LoVo (cell line): ENCODE results near the gene TDRD5.
"Not testable (repeated sequence)": the region's sequence is repeated elsewhere in the genome, so short reads cannot be mapped to it uniquely, and the experiment has no call there.

Experiments used
- DNase-seq: peaks from one replicate; pipeline ENCODE4 v3.0.0-alpha.2; 2016; ENCODE audit warnings: low spot score

TDRD5 gene

DNA sequence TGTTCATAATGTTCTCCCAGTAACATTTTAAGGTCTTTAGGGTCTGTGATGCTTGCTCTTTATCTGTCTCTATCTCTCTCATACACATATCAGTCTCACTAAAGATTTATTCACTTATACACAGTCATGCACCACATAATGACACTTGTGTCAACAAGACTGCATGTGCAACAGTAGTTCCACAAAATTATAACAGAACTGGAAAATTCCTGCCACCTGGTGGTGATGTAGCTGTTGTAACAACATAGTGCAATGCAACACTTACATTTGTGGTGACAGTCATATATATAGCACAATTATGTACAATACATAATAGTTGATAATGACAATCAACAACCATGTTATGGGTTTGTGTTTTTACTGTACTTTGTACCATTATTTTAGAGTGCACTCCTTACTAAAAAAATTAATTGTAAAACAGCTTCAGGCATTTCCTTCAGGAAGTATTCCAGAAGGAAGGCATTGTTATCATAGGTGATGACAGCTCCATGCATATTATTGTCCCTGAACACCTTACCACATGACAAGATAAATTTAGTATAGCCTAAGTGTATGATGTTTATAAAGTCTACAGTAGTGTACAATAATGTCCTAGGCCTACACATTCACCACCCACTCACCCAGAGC is 8.1 kb downstream of the TDRD5 start:
- DNase-seq: peak; percentile 19

DNA sequence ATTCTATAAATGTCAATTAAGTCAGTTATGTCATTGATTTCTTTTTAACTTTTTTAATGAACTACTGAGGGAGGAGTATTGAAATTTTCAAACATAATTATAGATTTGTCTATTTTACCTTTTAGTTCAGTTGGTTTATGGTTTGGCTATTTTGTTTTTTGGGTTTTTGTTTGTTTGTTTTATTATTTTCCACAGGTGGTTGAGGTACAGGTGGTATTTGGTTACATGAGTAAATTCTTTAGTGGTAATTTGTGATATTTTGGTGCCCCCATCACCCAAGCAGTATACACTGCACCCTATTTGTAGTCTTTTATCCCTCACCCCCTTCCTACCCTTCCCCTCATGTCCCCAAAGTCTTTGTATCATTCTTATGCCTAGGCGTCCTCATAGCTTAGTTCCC is 9.5 kb downstream of the TDRD5 start:
- DNase-seq: no peak

GRCh38 chr1:179612361-179612760 is 20.7 kb downstream of the TDRD5 start:
- no peak for DNase-seq

GRCh38 chr1:179630719-179631118 is 39.1 kb downstream of the TDRD5 start:
- no peak for DNase-seq

DNA sequence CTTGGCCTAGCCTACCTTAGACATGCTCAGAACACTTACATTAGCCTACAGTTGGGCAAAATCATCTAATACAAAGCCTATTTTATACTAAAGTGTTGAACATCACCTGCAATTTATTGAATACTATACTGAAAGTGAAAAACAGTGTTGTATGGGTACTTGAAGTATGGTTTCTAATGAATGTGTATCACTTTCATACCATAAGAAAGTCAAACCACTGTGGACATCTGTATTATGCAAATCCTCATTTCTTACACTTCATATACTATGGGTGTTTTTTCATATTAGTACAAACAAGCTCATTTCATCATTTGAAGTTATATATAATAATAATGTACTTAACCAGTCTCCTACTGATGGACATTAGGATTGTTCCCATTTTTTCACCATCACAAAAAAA is 41.2 kb downstream of the TDRD5 start:
- no peak for DNase-seq

- DNase-seq: no peak
Observed at GRCh38 chr1:179637211-179637860, 45.7 kb downstream of the TDRD5 start.

DNA sequence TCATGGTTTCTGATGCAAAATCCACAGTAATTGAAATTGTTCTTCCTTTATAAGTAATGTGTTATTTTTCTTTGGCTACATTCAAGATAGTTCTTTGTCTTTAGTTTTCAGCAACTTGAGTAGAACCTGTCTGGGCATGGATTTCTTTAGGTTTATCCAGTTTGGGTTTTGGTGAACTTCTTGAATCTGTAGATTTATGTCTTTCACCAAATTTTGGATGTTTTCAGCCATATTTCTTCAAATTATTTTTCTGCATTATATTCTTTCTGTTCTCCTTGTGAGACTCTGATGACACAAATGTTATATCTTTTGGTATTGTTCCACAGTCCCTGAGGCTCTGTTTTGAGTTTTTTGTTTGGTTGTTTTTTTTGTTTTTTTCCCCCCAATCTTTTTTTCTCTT is 69.4 kb downstream of the TDRD5 start:
- no peak for DNase-seq

- DNase-seq: no peak
Observed at GRCh38 chr1:179663810-179664209, 72.2 kb downstream of the TDRD5 start.

- no peak for DNase-seq
Observed at GRCh38 chr1:179677882-179678281, 86.2 kb downstream of the TDRD5 start.

- not testable (repeated sequence) for DNase-seq
Observed at GRCh38 chr1:179694530-179694929, 102.9 kb downstream of the TDRD5 start.

DNA sequence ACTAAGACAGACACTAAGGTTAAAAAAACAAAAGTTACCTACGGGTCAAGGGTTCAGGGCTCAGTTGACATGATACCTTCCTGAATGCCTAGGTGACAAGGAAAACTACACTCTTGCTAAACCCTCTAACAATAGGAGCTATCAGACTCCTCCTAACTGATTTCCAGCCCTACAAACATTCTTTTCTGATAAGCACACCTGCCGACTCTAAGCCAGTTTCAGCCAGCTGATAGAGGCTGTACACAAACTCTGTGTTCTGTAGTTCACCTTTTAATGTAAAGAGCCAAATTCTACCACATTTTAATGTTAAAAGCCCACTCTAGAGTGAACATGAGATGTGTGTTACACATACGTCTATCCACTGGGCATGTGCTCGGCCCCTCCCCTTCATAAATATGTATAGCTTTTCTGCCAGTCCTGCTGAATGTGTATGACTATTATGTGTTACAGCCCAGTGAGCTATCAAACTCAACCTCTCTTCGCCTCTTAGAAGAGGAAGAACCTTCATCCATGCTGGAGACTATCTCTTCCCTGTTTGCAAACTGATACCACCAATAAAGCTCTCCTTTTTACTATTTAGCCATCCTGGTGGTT is 111.4 kb downstream of the TDRD5 start:
- DNase-seq: no peak

DNA sequence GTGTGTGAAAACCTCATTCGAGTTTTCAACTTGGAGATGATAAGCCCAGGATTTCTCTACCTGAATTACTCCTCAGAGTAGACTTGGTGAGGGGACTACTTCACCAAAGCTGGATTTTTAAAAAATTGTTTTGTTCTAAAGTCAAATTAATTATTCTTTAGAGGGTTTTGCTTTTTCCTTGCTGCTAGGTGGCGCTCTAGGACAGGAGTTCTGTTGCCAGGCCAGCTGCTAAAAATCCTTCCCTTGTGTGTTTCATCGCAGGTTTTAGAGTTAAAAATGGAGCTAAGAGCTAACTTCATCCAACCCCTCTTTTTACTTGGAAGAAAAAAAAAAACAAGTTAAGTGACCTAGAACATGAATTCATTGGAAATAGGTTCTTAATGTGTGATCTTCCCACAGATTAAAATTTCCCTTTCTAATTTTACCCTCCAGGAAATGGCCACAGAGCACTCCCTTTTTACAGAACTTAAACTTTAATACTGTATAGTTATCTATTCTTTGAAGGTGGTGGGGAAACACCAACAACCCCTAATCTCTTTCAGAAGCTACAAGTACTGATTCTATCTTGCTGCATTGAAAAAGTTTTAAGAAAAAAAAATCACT is 114.8 kb downstream of the TDRD5 start:
- peak; percentile 71 for DNase-seq

DNA sequence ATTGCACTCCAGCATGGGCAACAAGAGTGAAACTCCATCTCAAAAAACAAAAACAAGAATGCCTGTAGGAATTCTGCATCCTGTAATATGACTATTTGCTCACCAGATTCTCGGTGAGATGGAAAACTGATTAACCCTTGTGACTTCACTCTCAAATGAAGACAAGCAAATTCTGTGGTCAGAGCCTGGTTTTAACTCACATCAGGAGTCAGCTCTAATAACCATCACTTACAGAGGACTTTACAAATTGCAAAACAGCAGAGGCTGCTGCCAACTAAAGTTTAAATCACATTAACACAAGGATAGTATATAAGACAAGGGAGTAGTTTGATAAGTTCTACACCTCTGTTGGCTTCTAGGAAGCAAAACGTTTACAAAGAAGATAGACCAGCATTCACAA is 115.8 kb downstream of the TDRD5 start:
- DNase-seq: no peak

GRCh38 chr1:179708434-179709195 is 117.0 kb downstream of the TDRD5 start:
- no peak for DNase-seq

DNA sequence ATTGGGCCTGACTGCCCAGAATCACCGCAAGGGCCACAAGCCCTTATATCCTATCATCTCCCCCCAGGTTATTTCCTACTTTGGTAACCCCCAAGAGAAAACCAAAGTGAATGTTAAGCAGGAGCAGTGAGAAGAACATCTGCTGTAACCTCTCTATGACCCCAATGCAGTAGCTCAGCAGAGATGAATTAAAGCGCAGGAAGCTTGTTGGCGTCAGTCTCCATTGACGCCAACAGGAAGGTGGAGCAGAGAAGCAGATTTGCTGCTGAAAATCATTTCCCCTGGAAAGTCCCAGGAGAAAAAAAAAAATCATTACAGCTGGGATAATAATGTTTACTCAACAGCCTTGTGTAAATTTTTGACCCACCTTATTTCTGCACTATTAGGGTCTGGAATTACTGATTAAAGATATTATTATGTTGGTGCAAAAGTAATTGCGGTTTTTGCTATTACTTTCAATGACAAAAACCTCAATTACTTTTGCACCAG is 118.3 kb downstream of the TDRD5 start:
- no peak for DNase-seq

DNA sequence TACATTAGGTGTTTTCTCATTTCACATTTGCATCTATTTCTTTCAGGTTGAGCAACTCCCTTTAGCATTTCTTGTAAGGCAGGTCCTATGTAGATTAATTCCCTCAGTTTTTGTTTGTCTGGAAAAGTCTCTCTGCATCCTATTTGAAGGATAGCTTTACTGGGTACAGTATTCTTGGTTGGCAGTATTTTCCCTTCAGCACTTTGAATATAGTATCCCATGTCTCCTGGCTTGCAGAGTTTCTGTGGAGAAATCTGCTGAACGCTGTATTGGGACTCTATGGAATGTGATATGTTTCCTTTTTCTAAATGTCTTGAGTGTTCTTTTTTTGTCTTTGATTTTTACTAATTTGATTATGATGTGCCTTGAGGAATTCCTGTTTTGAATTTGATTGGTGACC is 122.5 kb downstream of the TDRD5 start:
- no peak for DNase-seq

DNA sequence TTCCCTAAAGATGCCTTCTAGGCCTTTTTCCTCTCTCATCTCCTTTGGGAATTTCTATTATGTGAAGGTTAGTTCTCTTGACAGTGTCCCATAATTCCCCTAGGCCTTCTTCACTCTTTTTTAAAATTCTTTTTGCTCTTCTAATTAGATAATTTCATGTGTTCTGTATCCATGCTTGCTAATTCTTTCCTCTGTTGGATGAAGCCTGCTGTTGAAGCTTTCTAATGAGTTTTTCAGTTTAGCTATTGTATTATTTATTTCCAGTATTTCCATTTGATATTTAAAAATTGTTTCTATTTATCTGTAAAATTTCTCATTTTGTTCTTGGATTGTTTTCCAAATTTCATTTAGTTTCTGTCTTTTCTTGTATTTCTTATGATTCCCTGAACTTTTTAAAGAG is 123.0 kb downstream of the TDRD5 start:
- DNase-seq: no peak

DNA sequence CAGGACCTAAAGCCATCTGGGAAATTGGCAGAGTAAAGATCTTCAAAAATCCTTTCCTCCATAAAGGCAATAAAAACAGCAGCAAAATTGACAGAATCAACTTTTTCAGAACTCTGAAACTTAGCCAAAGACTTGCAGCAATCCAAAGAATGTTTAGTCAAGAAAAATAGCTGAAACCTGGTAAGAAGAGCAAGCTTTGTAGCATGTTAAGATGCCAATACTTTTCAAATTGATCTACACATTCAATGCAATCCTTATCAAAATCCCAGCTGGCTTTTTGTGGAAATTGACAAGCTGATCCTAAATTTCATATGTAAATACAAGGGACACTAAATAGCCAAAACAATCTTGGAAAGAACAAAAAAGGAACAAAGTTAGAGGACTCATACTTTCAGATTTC is 127.6 kb downstream of the TDRD5 start:
- DNase-seq: no peak

- no peak for DNase-seq
Observed at GRCh38 chr1:179728271-179728670, 136.6 kb downstream of the TDRD5 start.

DNA sequence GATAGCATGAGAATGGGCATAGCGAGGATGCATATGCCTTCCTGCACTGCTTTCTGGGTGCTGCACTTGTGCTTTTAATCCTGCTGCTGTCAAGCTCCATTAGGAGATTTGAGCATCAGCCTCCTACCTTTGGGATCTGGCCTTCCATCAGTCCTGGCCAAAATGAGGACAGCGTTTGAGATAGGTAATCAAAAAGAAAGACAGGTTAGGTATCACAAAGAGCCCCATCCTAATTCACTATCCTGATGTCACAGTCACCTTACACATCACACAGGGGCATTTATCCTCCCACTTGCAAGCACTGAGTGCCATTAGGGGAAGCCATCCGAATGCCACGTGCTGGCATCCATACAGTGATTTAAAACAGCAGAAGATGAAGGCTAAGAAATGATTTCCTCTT is 138.2 kb downstream of the TDRD5 start:
- no peak for DNase-seq

- DNase-seq: no peak
Observed at GRCh38 chr1:179731643-179732042, 140.0 kb downstream of the TDRD5 start.
